Transverse colon (tissue), 4 donors: ENCODE measurements around the gene ABCB8.

Experiments
- CTCF ChIP-seq, 5 experiments: fragments of 200-600 bp in 3 of 5; fragments of 450-650 bp in 2 of 5; sonication (generic) in 3 of 5; IDR thresholded peaks; 1 replicate in 2 of 5; 2 replicates in 3 of 5; pipeline ENCODE4 v1.5.1; 2016 to 2017; ENCODE audit warnings: antibody characterized with exemption in 5 of 5, inconsistent platforms in 3 of 5, mild to moderate bottlenecking in 2 of 5, moderate library complexity in 1 of 5
- POLR2A ChIP-seq: fragments of 450-650 bp; IDR thresholded peaks from one replicate; pipeline ENCODE4 v1.6.1; 2016; ENCODE audit warnings: antibody characterized with exemption, mild to moderate bottlenecking, moderate library complexity
- POLR2AphosphoS5 ChIP-seq, 3 donors: sonication (generic); formaldehyde crosslinking; IDR thresholded peaks; one replicate each; pipeline ENCODE4 v1.6.1; 2016; ENCODE audit warnings: antibody characterized with exemption in 3 of 3

- TF ChIP-seq POLR2A: no peak
- TF ChIP-seq CTCF (IDR thresholded peaks at IDR 0.05): no peak
- TF ChIP-seq POLR2AphosphoS5 (IDR thresholded peaks at IDR 0.05): no peak
Measured at GRCh38 chr7:151024435-151025056, 3.7 kb upstream of the ABCB8 start, which contains the start of gene ATG9B.
